Loucy (cell line): ENCODE measurements around the gene POPDC3.

Experiments
- CTCF ChIP-seq: fragments of 200-600 bp; sonication (generic); conservative IDR thresholded peaks from 2 replicates; pipeline ENCODE4 v1.5.1; 2014; ENCODE audit warnings: mild to moderate bottlenecking, antibody characterized with exemption, low read length
- EZH2phosphoT487 ChIP-seq: fragments of 200-600 bp; IDR thresholded peaks from 2 replicates; pipeline ENCODE4 v1.6.1; 2018; ENCODE audit warnings: antibody characterized with exemption, mild to moderate bottlenecking, moderate library complexity, borderline replicate concordance

GRCh38 chr6:105189026-105189820 is 9.4 kb upstream of the POPDC3 start:
- TF ChIP-seq CTCF = no peak
- no peak for TF ChIP-seq EZH2phosphoT487
